HCT116 (cell line): Measurements from ENCODE around the gene ASIC5. TPM values are rescaled to one million over a fixed set of nuclear protein-coding genes. Genes with fewer than 3 reads are reported as not detected.

Source experiments
- ATAC-seq: fragments of 200-7000 bp; cut with Tn5 transposase; 2 replicates; pipeline ENCODE4 v1.9.1; 2020; ENCODE audit warnings: mild to moderate bottlenecking, moderate library complexity
- BruUV-seq: library from RNA; stranded (reverse); fragments of 400-500 nt; replicated peaks from 2 replicates; lab custom pipeline; 2021; lab: Mats Ljungman, UMichigan
- CTCF ChIA-PET: fragments of 300-600 bp; sonication (Branson Sonifier 250); formaldehyde crosslinking; loops from one replicate; lab custom pipeline; 2021; ENCODE audit warnings: antibody characterized with exemption; lab: Charles Lee
- POLR2A ChIA-PET: fragments of 300-600, 350-600 bp; sonication (Branson Sonifier 250); formaldehyde crosslinking; loops from one replicate; lab custom pipeline; 2021; ENCODE audit warnings: antibody characterized with exemption; lab: Charles Lee
- RAD21 ChIA-PET, 2 experiments: fragments of 300-600 bp; sonication (Branson Sonifier 250); formaldehyde crosslinking; loops; one replicate each; lab custom pipeline; 2023; ENCODE audit warnings: low total read pairs in 2 of 2; ENCODE audit not compliant: uncharacterized antibody in 2 of 2, unreplicated experiment in 2 of 2, low non-redundant PET in 1 of 2; lab: Charles Lee
- DNase-seq: peaks from one replicate; pipeline ENCODE4 v3.0.0-alpha.2; 2010; ENCODE audit warnings: low read depth, low spot score
- H2AFZ ChIP-seq: fragments of 200-600 bp; shearing (Covaris generic), sonication (generic); 2 replicates; pipeline ENCODE4 v1.6.1; 2017; ENCODE audit warnings: low read depth, mixed run types, mixed read lengths, antibody characterized with exemption, low read length; ENCODE audit not compliant: poor library complexity, severe bottlenecking
- H3K27ac ChIP-seq: 2 replicates; pipeline ENCODE4 v1.5.1; 2012; ENCODE audit warnings: low read depth, low read length
- H3K27me3 ChIP-seq: fragments of 200-600 bp; sonication (generic); 2 replicates; pipeline ENCODE4 v1.6.1; 2016; ENCODE audit warnings: mixed run types, low read length, mixed read lengths; ENCODE audit not compliant: insufficient read depth
- H3K36me3 ChIP-seq, 2 experiments: fragments of 200-500 bp in 1 of 2; fragments of 200-600 bp in 1 of 2; sonication (Bioruptor generic) in 1 of 2; sonication (generic) in 1 of 2; 2 replicates each; pipeline versions ENCODE4 v1.5.1 to v1.6.1; 2014 to 2016; ENCODE audit warnings: low read length in 2 of 2, inconsistent platforms in 1 of 2, mixed read lengths in 1 of 2, mixed run types in 1 of 2; ENCODE audit not compliant: insufficient read depth in 2 of 2, control insufficient read depth in 1 of 2
- H3K4me1 ChIP-seq, 2 experiments: fragments of 200-600 bp in 1 of 2; sonication (generic) in 1 of 2; 2 replicates each; pipeline versions ENCODE4 v1.5.1 to v1.6.1; 2012 to 2017; ENCODE audit warnings: low read length in 2 of 2, inconsistent platforms in 1 of 2, mild to moderate bottlenecking in 1 of 2, mixed read lengths in 1 of 2, mixed run types in 1 of 2, moderate library complexity in 1 of 2; ENCODE audit not compliant: insufficient read depth in 2 of 2, control insufficient read depth in 1 of 2
- H3K4me2 ChIP-seq: fragments of 200-600 bp; sonication (generic); 2 replicates; pipeline ENCODE4 v1.6.1; 2017; ENCODE audit warnings: mixed run types, low read length, mixed read lengths
- H3K4me3 ChIP-seq, 2 experiments: fragments of 200-600 bp in 1 of 2; sonication (generic) in 1 of 2; replicated peaks in 1 of 2; 2 replicates each; pipeline ENCODE4 v1.5.1; 2011 to 2016; ENCODE audit warnings: low read length in 2 of 2, control low read depth in 1 of 2, low read depth in 1 of 2, mild to moderate bottlenecking in 1 of 2, mixed read lengths in 1 of 2, mixed run types in 1 of 2
- H3K79me2 ChIP-seq: fragments of 200-600 bp; sonication (generic); 2 replicates; pipeline ENCODE4 v1.6.1; 2017; ENCODE audit warnings: mild to moderate bottlenecking, mixed run types, low read length, moderate library complexity, mixed read lengths; ENCODE audit not compliant: insufficient read depth
- H3K9ac ChIP-seq: fragments of 200-600 bp; sonication (generic); 2 replicates; pipeline ENCODE4 v1.6.1; 2016; ENCODE audit warnings: low read length, mixed read lengths
- H3K9me2 ChIP-seq: fragments of 200-600 bp; sonication (generic), shearing (Covaris generic); 2 replicates; pipeline ENCODE4 v1.6.1; 2017; ENCODE audit warnings: mixed run types, mild to moderate bottlenecking, moderate library complexity; ENCODE audit not compliant: insufficient read depth
- H3K9me3 ChIP-seq, 2 experiments: fragments of 200-500 bp in 1 of 2; fragments of 200-600 bp in 1 of 2; sonication (Bioruptor generic) in 1 of 2; sonication (generic) in 1 of 2; 2 replicates each; pipeline ENCODE4 v1.6.1; 2014 to 2017; ENCODE audit warnings: low read length in 2 of 2, mixed read lengths in 2 of 2, inconsistent platforms in 1 of 2, low read depth in 1 of 2, mild to moderate bottlenecking in 1 of 2, mixed run types in 1 of 2, moderate library complexity in 1 of 2; ENCODE audit not compliant: control insufficient read depth in 1 of 2, insufficient read depth in 1 of 2
- H4K20me1 ChIP-seq: fragments of 200-600 bp; sonication (generic), shearing (Covaris generic); 2 replicates; pipeline ENCODE4 v1.6.1; 2017; ENCODE audit warnings: mixed run types, mild to moderate bottlenecking, moderate library complexity; ENCODE audit not compliant: insufficient read depth
- CBX3 ChIP-seq: IDR thresholded peaks from 2 replicates; pipeline ENCODE4 v1.6.1; 2012; ENCODE audit warnings: low read depth
- EGR1 ChIP-seq: IDR thresholded peaks from 2 replicates; pipeline ENCODE4 v1.6.1; 2012; ENCODE audit warnings: low read depth
- EZH2 ChIP-seq: fragments of 200-600 bp; sonication (generic); IDR thresholded peaks from 2 replicates; pipeline ENCODE4 v1.6.1; 2017; ENCODE audit warnings: antibody characterized with exemption, mixed run types
- FOSL1 ChIP-seq: IDR thresholded peaks from 2 replicates; pipeline ENCODE4 v1.6.1; 2012; ENCODE audit warnings: low read depth
- JUND ChIP-seq: IDR thresholded peaks from 2 replicates; pipeline ENCODE4 v1.6.1; 2012
- MAX ChIP-seq: IDR thresholded peaks from 2 replicates; pipeline ENCODE4 v1.6.1; 2012
- POLR2A ChIP-seq: IDR thresholded peaks from 2 replicates; pipeline ENCODE4 v1.7.0; 2011; ENCODE audit warnings: borderline replicate concordance; ENCODE audit not compliant: insufficient read depth, insufficient read length; ENCODE audit errors: extremely low read depth
- SP1 ChIP-seq: IDR thresholded peaks from 2 replicates; pipeline ENCODE4 v1.6.1; 2012; ENCODE audit warnings: low read depth
- TCF7L2 ChIP-seq: IDR thresholded peaks from 2 replicates; pipeline ENCODE4 v1.7.0; 2011; ENCODE audit warnings: borderline replicate concordance, inconsistent platforms; ENCODE audit not compliant: insufficient read depth, insufficient read length; ENCODE audit errors: extremely low read depth
- ZFX ChIP-seq: fragments of 450-650 bp; IDR thresholded peaks from 2 replicates; pipeline ENCODE4 v1.6.1; 2017
- intact Hi-C: fragments of 100-400 bp; cut with micrococcal nuclease; formaldehyde crosslinking; loops from 2 replicates; pipeline ENCODE4 v1.10.0; 2022
- total RNA-seq: library from RNA; stranded (reverse); gene quantifications from one replicate; pipeline ENCODE4 v1.2.1, GENCODE V29; 2021; ENCODE audit not compliant: unreplicated experiment
- TF ChIP-seq, protein P1 (sequence below): IDR thresholded peaks from 2 replicates; pipeline ENCODE4 v1.6.1; 2011; ENCODE audit warnings: mild to moderate bottlenecking, low read length, moderate library complexity; ENCODE audit not compliant: insufficient replicate concordance; ENCODE audit errors: extremely low read depth
- TF ChIP-seq, protein P2 (sequence below): IDR thresholded peaks from 2 replicates; pipeline ENCODE4 v1.6.1; 2012
- TF ChIP-seq, protein P3 (sequence below), 3 experiments: fragments of 200-600 bp in 1 of 3; sonication (generic) in 1 of 3; IDR thresholded peaks in 2 of 3; conservative IDR thresholded peaks in 1 of 3; 2 replicates each; pipeline ENCODE4 v1.5.1; 2012 to 2017; ENCODE audit warnings: low read depth in 2 of 3, low read length in 2 of 3, antibody characterized with exemption in 1 of 3, borderline replicate concordance in 1 of 3, control low read depth in 1 of 3, mild to moderate bottlenecking in 1 of 3, mixed read lengths in 1 of 3, mixed run types in 1 of 3, moderate library complexity in 1 of 3; ENCODE audit not compliant: insufficient read depth in 1 of 3

The ASIC5 gene
- total RNA-seq, 1 experiment from 2014 or later: not detected

- RAD21 ChIA-PET: no interaction called here
- Histone ChIP-seq H3K9ac (no peak overlapping the region), H3K36me3 (no peaks in the 10 kb centered on the region), H3K27me3 (no peaks in the 10 kb centered on the region), H3K79me2 (no peaks in the 10 kb centered on the region), H3K4me2 (no peak overlapping the region), H3K4me3 (no peak overlapping the region), H3K9me2 (no peaks in the 10 kb centered on the region), H4K20me1 (no peaks in the 10 kb centered on the region), H3K9me3 (no peaks in the 10 kb centered on the region), H3K4me1 (no peaks in the 10 kb centered on the region), H2AFZ (no peak overlapping the region), H3K27ac (no peak overlapping the region)
- BruUV-seq: no TSS peak
- no peak for ATAC-seq
- TF ChIP-seq, protein P1, sequence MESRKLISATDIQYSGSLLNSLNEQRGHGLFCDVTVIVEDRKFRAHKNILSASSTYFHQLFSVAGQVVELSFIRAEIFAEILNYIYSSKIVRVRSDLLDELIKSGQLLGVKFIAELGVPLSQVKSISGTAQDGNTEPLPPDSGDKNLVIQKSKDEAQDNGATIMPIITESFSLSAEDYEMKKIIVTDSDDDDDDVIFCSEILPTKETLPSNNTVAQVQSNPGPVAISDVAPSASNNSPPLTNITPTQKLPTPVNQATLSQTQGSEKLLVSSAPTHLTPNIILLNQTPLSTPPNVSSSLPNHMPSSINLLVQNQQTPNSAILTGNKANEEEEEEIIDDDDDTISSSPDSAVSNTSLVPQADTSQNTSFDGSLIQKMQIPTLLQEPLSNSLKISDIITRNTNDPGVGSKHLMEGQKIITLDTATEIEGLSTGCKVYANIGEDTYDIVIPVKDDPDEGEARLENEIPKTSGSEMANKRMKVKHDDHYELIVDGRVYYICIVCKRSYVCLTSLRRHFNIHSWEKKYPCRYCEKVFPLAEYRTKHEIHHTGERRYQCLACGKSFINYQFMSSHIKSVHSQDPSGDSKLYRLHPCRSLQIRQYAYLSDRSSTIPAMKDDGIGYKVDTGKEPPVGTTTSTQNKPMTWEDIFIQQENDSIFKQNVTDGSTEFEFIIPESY: no peak
- TF ChIP-seq JUND: no peak
- TF ChIP-seq EZH2: no peak
- no peak for TF ChIP-seq TCF7L2
- TF ChIP-seq FOSL1: no peak
- TF ChIP-seq POLR2A: no peak
- TF ChIP-seq, protein P2, sequence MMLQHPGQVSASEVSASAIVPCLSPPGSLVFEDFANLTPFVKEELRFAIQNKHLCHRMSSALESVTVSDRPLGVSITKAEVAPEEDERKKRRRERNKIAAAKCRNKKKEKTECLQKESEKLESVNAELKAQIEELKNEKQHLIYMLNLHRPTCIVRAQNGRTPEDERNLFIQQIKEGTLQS: no peak
- TF ChIP-seq CBX3: no peak
- no peak for TF ChIP-seq SP1
- TF ChIP-seq, protein P3, sequence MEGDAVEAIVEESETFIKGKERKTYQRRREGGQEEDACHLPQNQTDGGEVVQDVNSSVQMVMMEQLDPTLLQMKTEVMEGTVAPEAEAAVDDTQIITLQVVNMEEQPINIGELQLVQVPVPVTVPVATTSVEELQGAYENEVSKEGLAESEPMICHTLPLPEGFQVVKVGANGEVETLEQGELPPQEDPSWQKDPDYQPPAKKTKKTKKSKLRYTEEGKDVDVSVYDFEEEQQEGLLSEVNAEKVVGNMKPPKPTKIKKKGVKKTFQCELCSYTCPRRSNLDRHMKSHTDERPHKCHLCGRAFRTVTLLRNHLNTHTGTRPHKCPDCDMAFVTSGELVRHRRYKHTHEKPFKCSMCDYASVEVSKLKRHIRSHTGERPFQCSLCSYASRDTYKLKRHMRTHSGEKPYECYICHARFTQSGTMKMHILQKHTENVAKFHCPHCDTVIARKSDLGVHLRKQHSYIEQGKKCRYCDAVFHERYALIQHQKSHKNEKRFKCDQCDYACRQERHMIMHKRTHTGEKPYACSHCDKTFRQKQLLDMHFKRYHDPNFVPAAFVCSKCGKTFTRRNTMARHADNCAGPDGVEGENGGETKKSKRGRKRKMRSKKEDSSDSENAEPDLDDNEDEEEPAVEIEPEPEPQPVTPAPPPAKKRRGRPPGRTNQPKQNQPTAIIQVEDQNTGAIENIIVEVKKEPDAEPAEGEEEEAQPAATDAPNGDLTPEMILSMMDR (IDR thresholded peaks at IDR 0.05 in 2 of 3, conservative IDR thresholded peaks at IDR 0.05 in 1 of 3; ENCODE audit: borderline replicate concordance in 1 of 3, insufficient read depth in 1 of 3, low read depth in 2 of 3, low read length in 2 of 3): no peak
- TF ChIP-seq EGR1: no peak
- TF ChIP-seq ZFX: no peak
- TF ChIP-seq MAX: no peak
- no peak for DNase-seq
- intact Hi-C loops: no loop called here
- CTCF ChIA-PET: no interaction called here
- POLR2A ChIA-PET: no interaction called here
Measured at GRCh38 chr4:155900381-155900780, 34.3 kb upstream of the ASIC5 start.
